Loucy (cell line): ENCODE results near the gene CCDC51.

Source experiments
- H2AFZ ChIP-seq: fragments of 200-600 bp; sonication (generic); 2 replicates; pipeline ENCODE4 v1.6.0; 2016; ENCODE audit warnings: antibody characterized with exemption, mild to moderate bottlenecking, low read length, moderate library complexity
- H3F3A ChIP-seq: fragments of 200-600 bp; 2 replicates; pipeline ENCODE4 v1.6.0; 2016; ENCODE audit warnings: antibody characterized with exemption, low read depth, mild to moderate bottlenecking
- H3K27me3 ChIP-seq: fragments of 200-600 bp; sonication (generic); 2 replicates; pipeline ENCODE4 v1.6.1; 2014; ENCODE audit warnings: low read length, mild to moderate bottlenecking; ENCODE audit not compliant: insufficient read depth, poor library complexity, severe bottlenecking
- H3K36me3 ChIP-seq: fragments of 200-600 bp; sonication (generic); 2 replicates; pipeline ENCODE4 v1.6.1; 2016; ENCODE audit warnings: low read length; ENCODE audit not compliant: insufficient read depth
- H3K4me1 ChIP-seq: fragments of 200-600 bp; sonication (generic); 2 replicates; pipeline ENCODE4 v1.5.1; 2014; ENCODE audit warnings: low read length, mild to moderate bottlenecking; ENCODE audit not compliant: insufficient read depth, poor library complexity, severe bottlenecking
- H3K4me2 ChIP-seq: fragments of 200-600 bp; sonication (generic); 2 replicates; pipeline ENCODE4 v1.6.0; 2014; ENCODE audit warnings: antibody characterized with exemption, low read length, low read depth, mild to moderate bottlenecking; ENCODE audit not compliant: poor library complexity, severe bottlenecking
- H3K4me3 ChIP-seq: fragments of 200-600 bp; sonication (generic); 2 replicates; pipeline ENCODE4 v1.5.1; 2014; ENCODE audit warnings: low read length, mild to moderate bottlenecking, mixed read lengths; ENCODE audit not compliant: poor library complexity, severe bottlenecking
- H3K79me2 ChIP-seq: fragments of 200-600 bp; sonication (generic); 2 replicates; pipeline ENCODE4 v1.6.1; 2014; ENCODE audit warnings: low read length; ENCODE audit not compliant: insufficient read depth
- H3K9ac ChIP-seq: fragments of 200-600 bp; sonication (generic); 2 replicates; pipeline ENCODE4 v1.6.0; 2014; ENCODE audit warnings: mild to moderate bottlenecking, low read depth, low read length, moderate library complexity; ENCODE audit not compliant: poor library complexity, severe bottlenecking
- H3K9me2 ChIP-seq: fragments of 200-600 bp; sonication (generic); replicated peaks from 2 replicates; pipeline ENCODE4 v1.6.1; 2016; ENCODE audit warnings: low read depth, low read length, mixed read lengths
- H3K9me3 ChIP-seq: fragments of 200-600 bp; sonication (generic); 2 replicates; pipeline ENCODE4 v1.6.1; 2014; ENCODE audit warnings: mild to moderate bottlenecking, antibody characterized with exemption, low read length, low read depth; ENCODE audit not compliant: insufficient read depth
- H4K20me1 ChIP-seq: fragments of 200-600 bp; sonication (generic); 2 replicates; pipeline ENCODE4 v1.6.0; 2014; ENCODE audit warnings: antibody characterized with exemption, low read length, mild to moderate bottlenecking; ENCODE audit not compliant: insufficient read depth, poor library complexity, severe bottlenecking
- CTCF ChIP-seq: fragments of 200-600 bp; sonication (generic); conservative IDR thresholded peaks from 2 replicates; pipeline ENCODE4 v1.5.1; 2014; ENCODE audit warnings: mild to moderate bottlenecking, antibody characterized with exemption, low read length
- EZH2phosphoT487 ChIP-seq: fragments of 200-600 bp; IDR thresholded peaks from 2 replicates; pipeline ENCODE4 v1.6.1; 2018; ENCODE audit warnings: antibody characterized with exemption, mild to moderate bottlenecking, moderate library complexity, borderline replicate concordance

The CCDC51 gene

GRCh38 chr3:48431224-48432029 is 8.5 kb downstream of the CCDC51 start:
- Histone ChIP-seq H3F3A (no peaks in the 10 kb centered on the region), H3K79me2 (peaks cover 35% of the 10 kb centered on the region), H3K9me3 (no peaks in the 10 kb centered on the region), H3K36me3 (no peaks in the 10 kb centered on the region), H4K20me1 (peaks cover 11% of the 10 kb centered on the region), H3K27me3 (no peaks in the 10 kb centered on the region), H3K4me1 (peaks cover 33% of the 10 kb centered on the region), H2AFZ (no peak overlapping the region), H3K4me2 (no peak overlapping the region), H3K4me3 (no peak overlapping the region), H3K9me2 (no peaks in the 10 kb centered on the region), H3K9ac (peak overlapping the region; percentile 82)
- TF ChIP-seq EZH2phosphoT487 (no peak), CTCF (no peak)

GRCh38 chr3:48430708-48431101 is 9.2 kb downstream of the CCDC51 start:
- peak overlapping the region; percentile 82 for H3K9ac ChIP-seq
- no peaks in the 10 kb centered on the region for H3K9me3 ChIP-seq
- peak overlapping the region; percentile 73 for H3K4me2 ChIP-seq
- TF ChIP-seq EZH2phosphoT487 (no peak), CTCF (no peak)
- H3F3A ChIP-seq: no peaks in the 10 kb centered on the region
- peaks cover 42% of the 10 kb centered on the region for H3K79me2 ChIP-seq
- no peaks in the 10 kb centered on the region for H3K9me2 ChIP-seq
- H3K36me3 ChIP-seq: no peaks in the 10 kb centered on the region
- H4K20me1 ChIP-seq: peaks cover 18% of the 10 kb centered on the region
- H3K27me3 ChIP-seq: no peaks in the 10 kb centered on the region
- peak overlapping the region; percentile 78 for H3K4me3 ChIP-seq
- peaks cover 36% of the 10 kb centered on the region for H3K4me1 ChIP-seq
- no peak overlapping the region for H2AFZ ChIP-seq

- peaks cover 41% of the 10 kb centered on the region for H3K4me1 ChIP-seq
These were observed 9.8 kb downstream of the CCDC51 start, which contains the start of gene PLXNB1 for GRCh38 chr3:48429960-48430707. PLXNB1 (minus strand) TSS chr3:48430086; CDS start chr3:48424611, 5,475 bp downstream.

More at GRCh38 chr3:48429960-48430707, 9.8 kb downstream of the CCDC51 start, which contains the start of gene PLXNB1:
- Histone ChIP-seq H3K9me3 (no peaks in the 10 kb centered on the region), H3K4me3 (peak within 1 kb of the TSS; percentile 78), H3K27me3 (no peaks in the 10 kb centered on the region), H3K79me2 (peaks cover 48% of the 10 kb centered on the region), H2AFZ (peak within 1 kb of the TSS; percentile 62), H4K20me1 (peaks cover 18% of the 10 kb centered on the region), H3K4me2 (peak within 1 kb of the TSS; percentile 96), H3K36me3 (no peaks in the 10 kb centered on the region), H3F3A (no peaks in the 10 kb centered on the region), H3K9ac (peak within 1 kb of the TSS; percentile 82), H3K9me2 (no peaks in the 10 kb centered on the region)
- no peak for TF ChIP-seq CTCF
- TF ChIP-seq EZH2phosphoT487: no peak
